ENCODE data around the gene MMD2.

GRCh38 chr7:4959306-4959705 is 319 bp upstream of the MMD2 start:
- TF ChIP-seq CTCF (conservative IDR thresholded peaks at IDR 0.05; ENCODE audit: low read length): no peak
- no peak for TF ChIP-seq EZH2phosphoT487 (IDR thresholded peaks at IDR 0.05; ENCODE audit: borderline replicate concordance)

All from Loucy (cell line).